SU-DHL-6 (cell line): ENCODE measurements around the gene ATP5PB.

Experiments used
- CTCF ChIP-seq: fragments of 200-600 bp; sonication (generic); IDR thresholded peaks from one replicate; pipeline ENCODE4 v1.5.1; 2017; ENCODE audit warnings: antibody characterized with exemption, mild to moderate bottlenecking, low read length, moderate library complexity; ENCODE audit not compliant: insufficient read depth, poor library complexity, severe bottlenecking
- EZH2phosphoT487 ChIP-seq: fragments of 200-600 bp; sonication (generic), shearing (Covaris generic); conservative IDR thresholded peaks from 2 replicates; pipeline ENCODE4 v1.6.1; 2018; ENCODE audit warnings: mild to moderate bottlenecking, antibody characterized with exemption, low read length, moderate library complexity, mixed read lengths

GRCh38 chr1:111483876-111484275 lies 34.6 kb downstream of the ATP5PB start:
- TF ChIP-seq CTCF, result no peak
- no peak for TF ChIP-seq EZH2phosphoT487
